ENCODE measurements around the gene S1PR2. TPM values are rescaled to one million over a fixed set of nuclear protein-coding genes. Genes with fewer than 3 reads are reported as not detected.

The S1PR2 gene
- total and polyA plus RNA-seq, 9 of the 15 experiments (the other 6 are each of a cell fraction or from before 2014, with no cell fraction given): 1.5 to 3.9 (median 2.0) TPM

GRCh38 chr19:10217085-10217484 is 14.0 kb downstream of the S1PR2 start:
- H3K4me1 ChIP-seq (replicated peaks in 1 of 2; ENCODE audit: control insufficient read depth in 2 of 2, insufficient read depth in 2 of 2, low read length in 2 of 2): no peaks in the 10 kb centered on the region; a peak in 1 of 5 replicates
- no peaks in the 10 kb centered on the region for H3K9me3 ChIP-seq (replicated peaks; ENCODE audit: control insufficient read depth, insufficient read depth, low read depth, low read length)
- DNase-seq (ENCODE audit: extremely low read depth in 1 of 4, low spot score in 3 of 4): no peak
- no peak for FAIRE-seq
- no peak overlapping the region for H2AFZ ChIP-seq (ENCODE audit: low read depth, low read length)
- H3K36me3 ChIP-seq (ENCODE audit: control insufficient read depth, insufficient read depth, low read length): no peaks in the 10 kb centered on the region
- ATAC-seq: peak; percentile 53
- no peak overlapping the region for H3K27ac ChIP-seq (ENCODE audit: extremely low read depth, low read depth, low read length)
- CTCF ChIA-PET (ENCODE audit: low intra/inter-chr PET ratio): no interaction called here
- WGBS (ENCODE audit: insufficient coverage, low coverage, missing lambda C conversion rate): 42% methylated on average over 8 of the region's 9 CpGs
- no peaks in the 10 kb centered on the region for H4K20me1 ChIP-seq (replicated peaks; ENCODE audit: control insufficient read depth, insufficient read depth, low read length)
- no peaks in the 10 kb centered on the region for H3K79me2 ChIP-seq (ENCODE audit: control insufficient read depth, insufficient read depth, low read length)
- H3K27me3 ChIP-seq (ENCODE audit: control insufficient read depth in 2 of 2, insufficient read depth in 2 of 2, low read length in 2 of 2): no peaks in the 10 kb centered on the region
- in situ Hi-C loops (cut with MboI): no loop called here
- H3K4me3 ChIP-seq: no peak overlapping the region
- H3K9ac ChIP-seq (ENCODE audit: insufficient read depth in 1 of 2, low read depth in 2 of 2, low read length in 2 of 2): peak overlapping the region in 1 of 2 experiments; percentile 4; a peak in 1 of 4 replicates
- POLR2A ChIA-PET: interaction anchor here (0.9 to 1.0 kb wide), 2 partner anchors 8 to 27 kb away, joined by 3 to 4 read pairs; no protein-coding TSS in a partner anchor
- intact Hi-C loops (cut with micrococcal nuclease): no loop called here
- no TSS peak for BruUV-seq (replicated peaks)
- H3K9me1 ChIP-seq (ENCODE audit: control insufficient read depth, insufficient read depth, low read length): no peaks in the 10 kb centered on the region
- TF ChIP-seq FUS (optimal IDR thresholded peaks at IDR 0.05; ENCODE audit: low read depth, low read length) (no peak), SIN3A (IDR thresholded peaks at IDR 0.05; ENCODE audit: borderline replicate concordance in 2 of 2, control insufficient read depth in 1 of 2, low read depth in 2 of 2, low read length in 2 of 2) (no peak), ERF (CRISPR knock-in tag; IDR thresholded peaks at IDR 0.05) (no peak), CREB5 (CRISPR knock-in tag; IDR thresholded peaks at IDR 0.05) (no peak), XRCC4 (IDR thresholded peaks at IDR 0.05; ENCODE audit: extremely low read depth, insufficient read depth, insufficient read length) (no peak), SNIP1 (IDR thresholded peaks at IDR 0.05; ENCODE audit: low read depth) (no peak), SIX5 (IDR thresholded peaks at IDR 0.05; ENCODE audit: borderline replicate concordance in 1 of 2, insufficient read depth in 1 of 2, low read depth in 1 of 2, low read length in 2 of 2) (no peak), ZNF561 (CRISPR knock-in tag; conservative IDR thresholded peaks at IDR 0.05) (no peak), CTCF (IDR thresholded peaks at IDR 0.05 in 2 of 3, conservative IDR thresholded peaks at IDR 0.05 in 1 of 3; ENCODE audit: insufficient read depth in 2 of 3, low read depth in 1 of 3, low read length in 3 of 3) (peak in 2 of 3 experiments; percentile 11 to 17; a peak in 2 of 6 replicates)
- no peak overlapping the region for H3K4me2 ChIP-seq (ENCODE audit: insufficient read depth, low read length)

Measured in K562 (cell line).